Muscle of back (tissue), 11 donors: ENCODE data around the gene RICTOR. TPM values are rescaled to one million over a fixed set of nuclear protein-coding genes. Genes with fewer than 3 reads are reported as not detected.

ENCODE experiments used
- DNase-seq, 3 donors: peaks; one replicate each; pipeline versions ENCODE4 v3.0.0 to v3.0.0-alpha.2; 2013
- polyA plus RNA-seq, 10 donors: library from polyadenylated mRNA; unstranded; fragments of 120-200 nt; gene quantifications; one replicate each; pipeline ENCODE4 v1.2.1, GENCODE V29; 2013; ENCODE audit not compliant: insufficient read length in 10 of 10

The RICTOR gene
- polyA plus RNA-seq, 10 donors = 12.2 to 22.3 (median 17.8) TPM

GRCh38 chr5:39100301-39100850 lies 26.2 kb upstream of the RICTOR start:
- DNase-seq = no peak

GRCh38 chr5:39099831-39100230 lies 25.6 kb upstream of the RICTOR start:
- DNase-seq = no peak

GRCh38 chr5:39093352-39093751 lies 19.2 kb upstream of the RICTOR start:
- DNase-seq = no peak

GRCh38 chr5:39092581-39093351 lies 18.6 kb upstream of the RICTOR start:
- DNase-seq = no peak

GRCh38 chr5:39091940-39092580 lies 17.9 kb upstream of the RICTOR start:
- no peak for DNase-seq

GRCh38 chr5:39083968-39084367 lies 9.8 kb upstream of the RICTOR start:
- DNase-seq = no peak

- DNase-seq = no peak
Measured at GRCh38 chr5:39082995-39083394, 8.8 kb upstream of the RICTOR start.

GRCh38 chr5:39080597-39081204 lies 6.5 kb upstream of the RICTOR start:
- DNase-seq = peak in 2 of 3 donors; percentile 37 to 49

GRCh38 chr5:39080168-39080567 lies 6.0 kb upstream of the RICTOR start:
- DNase-seq = no peak

- no peak for DNase-seq
Measured at GRCh38 chr5:39079147-39079546, 4.9 kb upstream of the RICTOR start.

- no peak for DNase-seq
Measured at GRCh38 chr5:39076757-39077728, 2.8 kb upstream of the RICTOR start.

- DNase-seq = no peak
Measured at GRCh38 chr5:39076101-39076756, 2.0 kb upstream of the RICTOR start.

GRCh38 chr5:39073767-39074016 lies 507 bp downstream of the RICTOR start:
- DNase-seq = peak in 1 of 3 donors; percentile 61

GRCh38 chr5:39072925-39073766 lies 1.1 kb downstream of the RICTOR start:
- DNase-seq = peak; percentile 33 to 87 (median 40)

GRCh38 chr5:39068099-39068498 lies 6.1 kb downstream of the RICTOR start:
- DNase-seq = no peak

GRCh38 chr5:39064450-39064849 lies 9.7 kb downstream of the RICTOR start:
- DNase-seq = no peak

- DNase-seq = no peak
Measured at GRCh38 chr5:39063037-39063436, 11.2 kb downstream of the RICTOR start.

- no peak for DNase-seq
Measured at GRCh38 chr5:39062530-39062929, 11.7 kb downstream of the RICTOR start.

GRCh38 chr5:39062104-39062503 lies 12.1 kb downstream of the RICTOR start:
- no peak for DNase-seq

- no peak for DNase-seq
Measured at GRCh38 chr5:39059064-39059463, 15.1 kb downstream of the RICTOR start.
